Stimulated activated naive CD4-positive, alpha-beta T cell treated with Interleukin-2 at 50 U/mL for 16 hours (primary cell): Measurements from ENCODE around the gene LRRC63.
A peak's percentile ranks its signal among the peaks of the same experiment; 100 is the strongest.
"Not testable (repeated sequence)": the region's sequence is repeated elsewhere in the genome, so short reads cannot be mapped to it uniquely, and the experiment has no call there.

ENCODE experiments used
- DNase-seq: peaks from one replicate; lab custom pipeline; 2025; lab: John Stamatoyannopoulos, UW

The LRRC63 gene

DNA sequence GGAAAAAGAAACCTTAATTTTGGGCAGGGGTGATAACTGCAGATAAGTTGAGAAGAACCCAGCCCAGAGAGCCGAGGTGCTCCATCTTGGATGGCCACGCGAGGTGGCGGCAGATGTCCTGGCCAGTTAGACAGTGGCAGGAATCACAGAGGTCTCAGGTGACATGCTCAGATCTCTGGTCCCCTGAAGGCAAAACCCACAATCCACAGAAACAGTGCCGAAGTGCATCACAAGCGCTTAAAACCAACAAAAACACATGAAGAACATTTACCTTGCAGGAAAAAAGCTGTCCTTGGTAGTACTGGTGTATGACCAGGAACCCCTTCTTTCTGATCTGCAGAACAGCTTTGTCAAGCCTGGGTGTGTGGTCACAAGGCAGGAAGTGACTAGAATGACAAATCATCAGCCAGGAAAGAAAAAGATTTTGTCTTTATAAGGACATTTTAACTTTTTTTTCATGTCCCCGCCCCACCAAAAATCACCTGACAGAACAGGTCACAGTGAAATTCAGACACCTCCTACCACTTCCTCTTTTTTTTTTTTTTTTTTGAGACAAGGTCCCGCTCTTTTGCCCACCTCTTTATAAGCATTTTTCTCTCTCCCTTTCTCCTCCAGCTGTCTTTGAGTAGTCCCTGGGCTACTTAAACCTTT, 29.8 kb upstream of the LRRC63 start, which contains the start of gene LCP1:
Gene LCP1 (minus strand): TSS at position 338 of the 651 bp plus-strand sequence. CDS start 22,515 bp downstream, outside the sequence.
- peak; percentile 71 for DNase-seq

DNA sequence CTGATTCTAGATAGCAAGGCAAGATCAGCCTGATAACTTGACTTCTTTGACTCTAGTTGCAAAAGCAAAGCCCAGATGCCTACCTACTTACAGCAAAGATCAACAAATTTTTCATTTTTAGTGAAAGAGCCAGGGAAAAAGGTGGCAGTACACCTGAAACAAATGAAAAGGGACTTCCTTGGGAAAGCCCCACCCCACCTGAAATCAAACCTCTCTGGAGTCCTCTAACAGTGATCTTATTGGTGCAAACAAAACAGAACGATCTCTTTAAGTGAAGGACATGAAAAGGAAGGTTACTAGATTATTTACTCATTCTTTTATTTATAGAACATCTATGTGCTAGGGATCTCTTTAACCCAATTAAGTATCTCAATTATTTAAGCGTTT, 29.2 kb upstream of the LRRC63 start:
- DNase-seq, result no peak

DNA sequence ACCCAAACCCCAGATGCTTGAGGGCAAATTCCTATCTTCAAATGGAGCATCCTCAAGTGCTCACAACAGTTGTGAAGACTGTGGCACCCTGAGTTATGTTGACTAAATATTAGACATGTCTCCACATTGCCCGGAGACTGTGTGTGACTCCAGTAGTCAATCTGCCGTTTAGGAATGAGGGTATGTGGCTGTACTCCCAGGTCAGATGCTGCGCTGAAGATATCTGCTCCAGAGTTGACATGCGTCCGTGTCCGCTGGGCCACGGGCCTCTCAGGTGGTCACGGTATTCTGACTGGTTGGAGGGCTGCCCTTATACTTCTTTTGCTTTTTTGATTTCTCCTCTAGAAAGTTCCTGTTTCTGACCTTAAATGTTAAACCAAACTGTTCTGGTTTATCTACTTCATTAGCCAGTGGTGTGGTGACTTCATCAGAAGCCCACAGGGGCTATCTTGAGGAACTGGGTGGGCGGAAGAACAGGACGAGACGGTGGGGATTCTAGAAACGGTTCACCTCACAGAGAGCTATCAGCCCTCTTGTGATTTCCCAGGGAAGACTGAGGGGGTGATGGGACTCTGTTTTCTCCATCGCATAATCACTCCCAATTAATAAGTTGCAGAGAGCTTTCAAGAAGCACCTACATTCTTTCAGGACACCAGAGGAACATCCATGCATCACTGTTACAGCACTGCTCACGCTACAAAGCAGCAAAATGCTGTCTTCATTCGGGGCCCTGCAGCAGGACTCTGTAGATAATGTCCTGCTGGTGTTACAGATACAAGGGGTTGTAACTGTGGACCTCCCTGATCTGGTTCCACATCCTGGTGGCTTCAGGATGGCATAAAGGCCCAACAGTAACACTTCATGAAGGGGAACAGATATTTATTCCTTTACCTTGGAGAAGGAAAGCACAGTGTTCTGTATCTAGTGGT, 28.4 kb upstream of the LRRC63 start:
- DNase-seq, result no peak

DNA sequence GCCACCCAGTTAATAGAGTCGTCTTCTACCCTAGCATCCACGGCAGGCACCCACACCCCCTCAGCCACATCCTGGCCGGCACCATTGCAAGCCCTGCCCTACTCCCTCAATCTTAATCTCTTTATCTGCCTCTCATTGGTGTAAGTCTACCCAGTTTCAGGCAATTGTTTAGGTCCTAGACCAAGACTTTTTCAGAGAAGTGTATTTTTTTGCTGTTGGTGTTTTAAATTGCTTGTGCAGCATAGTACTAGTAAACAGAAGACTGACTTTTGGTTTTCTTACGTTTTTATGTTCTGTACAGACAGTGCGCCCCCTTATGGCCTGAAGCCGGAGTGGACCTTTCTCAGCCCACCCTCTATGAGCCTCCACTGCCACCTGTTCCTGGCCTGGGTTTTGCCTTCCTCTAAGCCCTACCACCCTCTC, 27.4 kb upstream of the LRRC63 start:
- peak; percentile 70 for DNase-seq

DNA sequence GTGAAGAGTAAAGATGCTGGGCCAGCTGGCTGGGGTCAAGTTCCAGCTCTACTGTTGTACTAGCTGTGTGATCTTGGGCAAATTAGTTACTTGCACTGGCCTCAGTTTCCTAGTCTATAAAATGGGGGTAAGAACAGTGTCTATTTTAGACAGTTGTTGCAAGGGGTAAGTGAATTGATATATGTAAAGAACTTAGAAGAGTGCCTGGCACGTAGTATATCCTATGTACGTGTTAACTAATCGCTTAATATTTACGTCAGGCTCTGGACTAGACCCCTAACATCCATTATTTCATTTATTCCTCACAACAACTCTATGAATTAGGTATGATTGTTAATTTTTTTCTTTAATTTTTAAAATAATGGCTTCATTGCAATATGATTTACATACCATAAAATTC, 26.1 kb upstream of the LRRC63 start:
- DNase-seq, result no peak

DNA sequence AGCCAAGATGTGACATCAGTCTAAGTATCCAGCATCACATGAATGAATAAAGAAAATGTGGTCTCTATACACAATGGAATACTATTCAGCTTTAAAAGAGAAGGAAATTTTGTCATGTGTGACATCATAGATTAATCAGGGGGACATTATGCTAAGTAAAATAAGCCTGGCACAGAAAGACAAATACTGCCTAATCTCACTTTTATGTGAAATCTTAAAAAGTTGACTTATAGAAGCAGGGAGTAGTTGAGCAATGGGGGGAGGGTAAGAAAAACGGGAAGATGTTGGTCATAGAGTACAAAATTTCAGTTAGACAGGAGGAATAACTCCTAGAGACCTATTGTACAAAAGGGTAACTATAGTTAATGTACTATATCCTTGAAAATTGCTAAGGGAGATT, 19.3 kb upstream of the LRRC63 start:
- DNase-seq, result no peak

DNA sequence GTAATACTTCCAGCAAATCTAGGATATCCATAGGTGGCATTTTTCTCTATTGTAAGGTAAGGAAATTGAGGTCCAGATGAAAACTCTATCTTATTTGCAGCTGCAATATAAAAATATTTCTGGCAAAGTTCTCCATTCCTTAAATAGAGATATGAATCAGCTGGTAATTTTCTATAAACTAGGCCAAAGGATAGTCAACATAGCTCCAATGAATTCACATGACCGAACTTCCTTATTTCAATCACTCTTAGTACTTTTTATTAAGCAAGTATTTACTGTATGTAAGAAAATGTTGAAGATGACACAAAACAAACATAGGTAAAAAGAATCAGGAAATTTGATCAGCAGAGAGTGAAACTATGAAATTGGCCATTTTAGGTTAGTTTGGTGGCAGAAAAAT, 16.7 kb upstream of the LRRC63 start:
- DNase-seq, result no peak

DNA sequence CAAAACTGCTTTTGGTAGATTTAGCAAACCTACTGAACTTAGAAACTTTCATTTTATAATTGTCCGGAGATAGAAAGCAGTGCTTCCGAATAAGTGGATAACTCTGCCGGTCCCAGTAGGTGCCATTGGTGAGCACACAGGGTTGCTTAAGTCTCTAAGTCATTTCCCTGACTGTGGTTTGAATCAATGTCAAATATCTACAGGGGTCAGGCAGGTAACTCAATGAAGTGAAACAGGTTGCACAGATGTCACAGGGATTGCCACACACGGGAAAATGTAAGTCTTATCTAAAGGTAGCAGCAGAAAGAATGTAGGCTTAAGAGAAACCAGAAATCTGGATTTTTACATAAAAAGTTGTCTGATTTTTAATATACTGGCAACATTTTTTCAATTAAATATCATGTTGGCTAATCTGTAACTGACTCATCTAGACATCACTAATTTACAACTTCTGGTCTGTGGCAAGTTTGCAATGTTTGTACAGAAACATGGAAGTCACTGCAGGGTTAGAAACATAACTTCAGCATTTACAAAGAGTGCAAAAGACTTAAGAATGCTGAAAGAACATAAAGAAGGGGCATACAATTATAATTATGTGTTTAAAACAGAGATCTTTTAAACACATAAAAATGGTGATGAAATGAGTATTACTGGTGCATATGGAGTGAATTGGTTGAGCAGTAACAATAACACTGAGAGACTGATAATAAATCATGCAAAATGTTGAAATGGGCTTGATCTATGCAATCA, 14.3 kb upstream of the LRRC63 start:
- DNase-seq, result no peak

DNA sequence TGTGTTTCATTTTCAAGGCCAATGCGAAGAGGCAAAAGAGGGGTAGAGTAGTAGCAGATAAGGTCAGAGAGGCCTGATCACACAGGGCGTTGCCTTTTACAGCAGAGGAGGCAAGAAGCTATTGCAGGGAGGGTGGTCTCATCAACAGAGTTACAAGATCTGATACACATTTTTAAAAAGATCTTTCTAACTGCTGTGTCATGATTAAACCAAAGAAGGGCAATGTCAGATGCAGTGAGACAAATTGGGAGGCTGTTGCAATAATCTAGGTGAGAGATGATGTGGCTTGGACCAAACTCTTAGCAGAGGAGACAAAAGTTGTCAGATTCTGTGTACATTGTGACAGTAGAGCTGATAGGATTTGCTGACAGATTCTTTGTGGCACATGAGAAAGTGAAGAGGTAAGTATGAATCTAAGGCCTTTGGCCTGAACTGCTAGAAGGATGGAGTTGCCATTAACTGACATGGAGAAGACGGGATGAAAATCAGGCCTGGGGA, 13.0 kb upstream of the LRRC63 start:
- DNase-seq, result no peak

DNA sequence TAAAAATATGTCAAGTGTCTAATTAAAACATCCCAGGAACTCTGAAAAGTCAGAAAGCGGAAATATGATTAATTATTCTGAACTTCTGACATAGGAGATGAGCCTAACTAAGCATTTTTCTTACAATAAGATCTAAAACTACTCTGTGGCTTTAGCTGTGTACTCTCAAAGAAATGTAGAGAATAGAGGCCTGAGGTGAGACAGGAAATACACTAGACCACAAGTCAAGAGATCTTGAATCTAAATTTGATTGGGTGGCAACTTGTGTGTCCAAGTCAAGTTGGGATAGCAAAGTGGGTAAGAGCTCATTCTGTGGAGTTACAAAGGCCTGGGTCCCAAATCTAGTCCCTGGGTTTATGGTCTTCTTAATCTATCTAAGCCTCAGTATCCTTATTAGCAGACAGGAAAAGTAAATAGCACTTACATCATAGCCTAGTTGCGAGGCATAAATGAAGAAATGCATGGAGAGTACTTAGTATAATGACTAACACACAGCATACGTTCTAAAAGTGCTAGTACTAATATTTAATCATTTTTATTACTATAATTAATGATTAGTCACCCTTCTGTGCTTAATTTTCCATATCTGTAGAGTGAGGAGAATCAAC, 9.4 kb upstream of the LRRC63 start:
- DNase-seq, result no peak

DNA sequence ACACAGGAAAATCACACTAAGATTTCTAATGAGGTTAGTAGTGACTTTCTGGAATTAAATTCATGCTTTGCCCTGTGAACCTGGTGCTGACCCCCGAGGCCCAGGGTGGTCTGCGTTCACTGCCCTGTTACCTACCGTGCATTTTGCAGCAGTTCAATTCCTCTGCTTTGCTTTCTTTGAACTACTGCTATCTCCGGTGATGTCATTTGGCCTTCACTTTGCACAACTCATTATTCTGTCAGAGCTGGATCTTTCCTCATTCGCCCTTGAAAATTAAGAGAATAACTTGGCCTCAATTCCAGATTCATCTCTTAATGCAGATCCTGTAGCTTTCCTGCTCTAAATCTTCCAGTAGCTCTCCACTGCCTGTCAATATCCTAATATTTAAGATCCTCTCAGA, 8.8 kb upstream of the LRRC63 start:
- DNase-seq, result no peak

DNA sequence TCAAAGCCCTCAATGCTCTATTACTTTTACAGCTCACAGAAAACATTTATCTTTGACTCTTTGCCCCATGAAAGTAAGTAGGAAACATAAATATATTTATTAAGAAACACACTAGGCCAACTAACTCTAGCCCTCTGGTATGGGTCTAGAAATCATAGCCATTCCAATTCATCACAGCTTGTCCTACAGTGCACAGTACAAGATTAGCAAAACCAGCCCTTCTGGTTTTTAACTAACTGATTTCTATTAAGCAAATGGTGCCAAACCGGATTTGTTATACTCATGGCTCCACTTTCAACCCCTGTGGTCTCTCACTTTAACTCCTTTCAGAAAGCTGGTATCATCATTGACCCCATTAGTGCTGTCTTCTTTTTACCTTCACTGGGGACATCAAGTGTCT, 5.6 kb upstream of the LRRC63 start:
- DNase-seq, result no peak

DNA sequence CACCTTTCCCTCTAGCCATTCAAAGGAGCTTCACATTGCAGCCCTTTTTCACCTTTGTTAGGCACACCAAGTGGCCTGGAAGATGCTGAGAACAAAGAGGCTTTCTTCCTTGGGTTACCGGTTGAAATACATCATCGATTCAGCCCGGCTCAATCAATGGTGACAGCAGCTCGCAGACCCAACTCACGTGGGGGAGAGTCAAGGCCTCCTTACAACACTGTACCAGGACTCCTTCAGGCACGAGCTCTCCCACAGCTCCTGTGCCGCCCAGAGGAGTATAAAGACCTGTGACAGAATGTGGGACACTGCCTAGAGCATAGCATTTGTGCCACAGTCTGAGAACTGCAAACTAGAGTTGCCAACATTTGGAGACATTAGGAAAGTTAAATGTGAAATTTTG, 3.9 kb upstream of the LRRC63 start:
- DNase-seq, result no peak

DNA sequence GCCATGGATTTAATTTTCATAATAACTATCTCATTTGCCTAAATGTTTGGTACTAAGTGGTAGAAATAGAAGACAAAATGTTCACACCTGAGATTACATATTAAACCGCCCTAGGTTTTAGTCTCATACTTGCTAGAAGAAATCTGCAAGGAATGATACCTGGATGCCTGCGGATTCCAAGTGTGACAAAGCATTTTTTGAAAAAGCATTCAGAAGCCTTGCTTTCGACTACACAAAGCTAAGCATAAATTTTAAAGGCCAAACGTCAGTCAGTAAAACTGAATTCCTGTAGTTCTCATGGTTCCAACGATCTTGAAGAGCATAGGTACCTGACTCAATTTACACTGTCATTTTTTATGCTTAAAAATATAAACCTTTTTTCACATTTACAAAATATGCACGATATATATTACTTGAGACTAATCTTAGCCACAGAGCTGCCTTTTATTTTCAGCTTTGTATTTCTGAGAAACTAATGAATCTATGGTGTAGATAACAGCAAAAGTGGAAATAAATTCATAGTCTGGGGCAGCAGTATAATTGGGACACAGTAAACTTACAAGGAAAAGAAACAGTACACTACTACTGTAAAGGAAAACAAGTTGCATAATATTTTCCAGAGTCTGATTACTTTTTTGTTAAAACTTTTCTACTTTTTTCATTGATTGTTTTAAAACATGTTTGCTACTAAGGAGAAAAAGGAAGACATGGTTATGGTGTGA, 1.2 kb upstream of the LRRC63 start:
- no peak for DNase-seq

DNA sequence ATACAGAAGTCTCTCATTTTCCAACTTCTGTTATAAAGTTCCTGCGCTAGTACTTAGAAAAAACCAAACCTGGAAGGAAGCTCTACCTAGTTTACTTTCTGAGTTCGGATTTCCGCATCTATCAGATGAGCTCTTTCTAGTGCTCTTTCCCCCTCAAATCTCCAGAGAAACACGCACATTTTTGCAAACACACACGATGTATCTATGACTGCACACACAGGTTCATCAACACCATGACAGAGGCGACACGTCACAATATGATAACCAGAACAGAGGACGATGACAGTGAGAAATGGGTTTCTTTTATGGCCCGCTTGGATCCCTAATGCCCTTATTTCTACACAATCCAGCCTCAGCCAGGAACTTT, 629 bp upstream of the LRRC63 start:
- no peak for DNase-seq

DNA sequence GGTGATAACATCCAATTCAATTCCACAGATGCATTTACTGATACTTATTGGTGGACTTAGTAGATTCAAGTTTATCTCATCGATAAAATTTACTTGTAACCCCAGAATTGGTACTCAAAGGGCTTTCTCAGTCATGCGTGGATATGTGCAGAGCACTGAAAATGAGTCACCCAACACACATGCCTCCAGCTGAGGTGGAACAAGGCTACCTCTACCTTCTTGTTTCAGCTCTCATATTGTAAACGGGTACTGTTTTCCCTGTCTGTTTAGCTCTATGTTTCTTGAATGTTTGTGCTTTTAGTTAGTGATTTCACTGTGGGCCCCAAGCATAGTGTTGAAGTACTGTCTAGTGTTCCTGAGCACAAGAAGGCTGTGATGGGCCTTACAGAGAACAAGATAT, 1.5 kb downstream of the LRRC63 start:
- no peak for DNase-seq

DNA sequence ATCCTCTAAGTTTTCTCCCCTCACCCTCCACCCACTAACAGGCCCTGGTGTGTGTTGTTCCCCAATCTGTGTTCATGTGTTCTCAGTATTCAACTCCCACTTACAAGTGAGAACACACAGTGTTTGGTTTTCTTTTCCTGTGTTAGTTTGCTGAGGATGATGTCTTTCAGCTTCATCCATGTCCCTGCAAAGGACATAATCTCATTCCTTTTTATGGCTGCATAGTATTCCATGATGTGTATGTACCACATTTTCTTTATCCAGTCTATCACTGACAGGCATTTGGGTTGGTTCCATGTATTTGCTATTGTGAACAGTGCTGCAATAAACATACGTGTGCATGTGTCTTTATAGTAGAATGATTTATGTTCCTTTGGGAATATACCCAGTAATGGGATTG, 3.0 kb downstream of the LRRC63 start:
- not testable (repeated sequence) for DNase-seq

DNA sequence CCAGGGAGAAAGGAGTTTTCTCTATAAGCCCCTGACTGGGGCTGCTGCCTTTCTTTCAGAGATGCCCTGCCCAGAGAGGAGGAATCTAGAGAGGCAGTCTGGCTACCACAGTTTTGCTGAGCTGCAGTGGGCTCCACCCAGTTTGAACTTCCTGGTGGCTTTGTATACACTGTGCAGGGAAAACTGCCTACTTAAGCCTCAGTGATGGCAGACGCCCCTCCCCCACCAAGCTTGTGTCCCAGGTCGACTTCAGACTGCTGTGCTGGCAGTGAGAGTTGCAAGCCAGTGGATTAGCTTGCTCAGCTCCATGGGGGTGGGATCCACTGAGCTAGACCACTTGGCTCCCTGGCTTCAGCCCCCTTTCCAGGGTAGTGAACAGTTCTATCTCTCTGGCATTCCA, 8.5 kb downstream of the LRRC63 start:
- DNase-seq, result not testable (repeated sequence)

DNA sequence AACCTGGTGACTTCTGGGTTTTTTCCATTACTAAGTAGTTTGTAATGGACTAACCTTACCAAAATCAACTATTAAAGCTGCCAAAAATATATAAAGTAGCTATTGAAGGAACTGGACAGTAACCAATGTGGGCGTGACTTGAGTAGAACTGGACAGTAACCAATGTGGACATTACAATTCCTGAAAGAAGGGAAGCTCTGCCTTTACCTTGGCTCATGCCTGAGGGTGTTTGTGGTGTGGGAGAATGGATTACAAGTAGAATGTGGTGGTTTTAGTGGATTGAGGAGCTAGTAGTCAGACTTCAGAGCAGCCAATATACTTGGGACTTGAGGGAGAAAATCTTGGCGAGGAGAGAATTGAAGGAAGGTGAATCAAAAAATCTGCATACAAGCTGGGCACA, 17.5 kb downstream of the LRRC63 start:
- DNase-seq, result no peak

DNA sequence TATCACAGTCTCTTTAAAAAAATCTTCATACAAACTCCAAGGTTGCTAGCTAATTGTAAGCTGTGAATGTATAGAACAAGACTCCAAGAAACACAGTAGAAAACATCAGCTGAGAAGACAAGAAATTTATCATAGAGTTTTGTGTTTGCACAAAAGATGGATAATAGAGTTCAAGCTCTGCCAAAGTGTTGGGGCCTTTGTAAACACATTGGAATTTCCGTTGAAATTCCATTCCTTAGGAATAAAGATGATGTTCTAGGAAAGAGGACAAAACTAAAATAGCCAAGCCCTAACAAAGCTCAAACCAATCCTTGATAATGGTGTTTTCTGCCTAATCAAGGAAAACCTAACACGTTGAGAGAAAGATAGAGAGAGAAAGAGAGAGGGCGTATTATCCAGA, 20.6 kb downstream of the LRRC63 start:
- DNase-seq, result no peak

DNA sequence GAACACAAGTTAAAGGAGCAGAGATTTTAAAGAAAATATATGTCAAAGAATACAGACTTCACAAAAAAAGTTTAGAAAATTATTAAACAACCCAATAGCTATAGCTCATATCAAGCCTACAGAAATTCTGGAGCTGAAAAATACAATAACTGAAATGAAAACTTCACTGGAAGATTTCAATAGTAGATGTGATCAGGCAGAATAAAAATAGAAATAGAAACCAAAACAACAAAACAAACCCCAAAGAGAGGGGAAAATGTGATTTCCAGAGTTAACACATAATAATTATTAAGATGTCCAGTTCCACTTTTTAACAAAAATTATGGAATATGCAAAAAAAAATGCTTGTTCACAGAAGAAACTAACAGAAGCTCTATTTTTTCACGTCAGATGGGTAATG, 23.6 kb downstream of the LRRC63 start:
- no peak for DNase-seq
